ENCODE data around the gene DGKZ.

DNA sequence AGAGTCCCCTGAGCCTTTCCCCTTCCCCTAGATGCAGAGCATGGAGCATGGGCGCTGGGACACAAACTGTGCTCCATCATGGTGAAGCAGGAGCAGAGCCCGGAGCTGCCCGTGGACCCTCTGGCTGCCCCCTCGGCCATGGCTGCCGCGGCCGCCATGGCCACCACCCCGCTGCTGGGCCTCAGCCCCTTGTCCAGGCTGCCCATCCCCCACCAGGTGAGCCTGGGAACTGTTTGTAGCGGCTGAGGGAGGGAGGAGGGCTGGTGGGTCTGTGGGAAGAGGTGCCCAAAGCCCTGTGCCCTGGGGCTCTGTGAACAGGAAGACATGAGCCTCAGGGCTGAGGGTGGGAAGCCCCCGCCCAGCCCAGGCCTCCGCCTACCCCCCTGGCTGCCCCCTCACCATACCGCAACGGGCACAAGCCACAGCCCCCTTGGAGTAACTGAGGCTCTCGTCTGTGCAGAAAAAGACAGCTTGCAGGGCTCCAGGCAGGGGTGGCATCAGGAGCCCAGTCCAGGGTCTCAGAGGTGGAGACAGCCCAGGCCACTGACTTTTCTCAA is 39.4 kb upstream of the DGKZ start:
- TF ChIP-seq YY1 (IDR thresholded peaks at IDR 0.05; ENCODE audit: insufficient read depth, insufficient read length), result no peak
- no peak for TF ChIP-seq SUZ12 (IDR thresholded peaks at IDR 0.05; ENCODE audit: extremely low read depth, insufficient read depth, insufficient read length)

All from NT2/D1 (cell line).